ENCODE results near the gene NCAM2. TPM values are rescaled to one million over a fixed set of nuclear protein-coding genes. Genes with fewer than 3 reads are reported as not detected.

NCAM2 gene
- total and polyA plus RNA-seq, 2 of the 4 experiments (the other 2 are of a cell fraction), result 2.7 to 5.0 TPM

DNA sequence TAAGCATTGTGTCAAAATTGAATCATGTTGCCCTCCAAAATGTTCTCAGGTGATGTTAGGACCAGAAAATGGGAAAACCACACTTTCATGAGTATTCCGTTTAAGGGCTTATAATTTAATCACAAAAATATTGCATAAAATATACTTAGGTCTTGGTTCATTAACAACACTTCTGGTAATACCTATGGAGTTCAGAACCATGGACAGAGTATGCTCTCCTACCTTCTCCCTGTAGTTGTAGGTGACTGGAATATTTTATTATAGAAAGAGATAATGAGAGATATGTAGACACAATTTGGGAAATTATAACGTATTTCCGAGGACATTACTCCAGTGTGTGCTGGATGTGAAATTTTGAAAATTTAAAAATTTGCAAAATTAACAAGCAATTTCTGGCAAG is 232.5 kb downstream of the NCAM2 start:
- no peak overlapping the region for H2AFZ ChIP-seq (replicated peaks; ENCODE audit: low read length, poor library complexity)

More for the DNA sequence above, 232.5 kb downstream of the NCAM2 start:
- 100% methylated on average over 1 of the region's 3 CpGs; no CpG with 5 or more reads in 1 of the 2 experiments for WGBS, 2 experiments (ENCODE audit: extremely low coverage in 2 of 2, insufficient read length in 1 of 2)
- Histone ChIP-seq H3K79me1 (ENCODE audit: low read depth in 1 of 2, low read length in 2 of 2) (no peaks in the 10 kb centered on the region), H4K5ac (ENCODE audit: low read depth, low read length) (no peak overlapping the region), H2BK5ac (ENCODE audit: low read depth, low read length, poor library complexity, severe bottlenecking) (no peak overlapping the region), H3K9me3 (ENCODE audit: control insufficient read depth, insufficient read depth, low read length) (no peaks in the 10 kb centered on the region), H3K4me1 (ENCODE audit: control insufficient read depth, insufficient read depth, low read length) (no peaks in the 10 kb centered on the region), H4K91ac (ENCODE audit: insufficient read depth, low read depth, low read length) (no peak overlapping the region), H3K56ac (ENCODE audit: extremely low read depth, insufficient read depth, low read length) (no peak overlapping the region), H2AK9ac (replicated peaks; ENCODE audit: low read depth, low read length, poor library complexity) (no peak overlapping the region), H3K9ac (ENCODE audit: low read depth, low read length) (no peak overlapping the region), H2AK5ac (ENCODE audit: low read depth, low read length) (no peak overlapping the region), H3K27ac (ENCODE audit: insufficient read depth, low read length) (no peak overlapping the region), H3K4me3 (ENCODE audit: insufficient read depth, low read depth, low read length) (no peak overlapping the region), H2BK20ac (ENCODE audit: low read depth, low read length) (no peak overlapping the region), H2BK120ac (ENCODE audit: low read depth, low read length) (no peak overlapping the region), H3K23ac (ENCODE audit: low read depth, low read length) (no peak overlapping the region), H4K8ac (ENCODE audit: low read depth in 2 of 2, low read length in 2 of 2) (no peak overlapping the region), H3K4me2 (ENCODE audit: low read depth, low read length) (no peak overlapping the region), H4K20me1 (ENCODE audit: insufficient read depth, low read length) (no peaks in the 10 kb centered on the region), H3K14ac (replicated peaks; ENCODE audit: low read depth, low read length) (no peak overlapping the region), H3K9me1 (ENCODE audit: insufficient read depth, low read length) (no peaks in the 10 kb centered on the region), H3K4ac (ENCODE audit: low read depth, low read length) (no peak overlapping the region), H3K18ac (ENCODE audit: low read depth, low read length) (no peak overlapping the region), H3K36me3 (ENCODE audit: control insufficient read depth, insufficient read depth, low read length) (no peaks in the 10 kb centered on the region), H2BK15ac (ENCODE audit: low read depth, low read length) (no peak overlapping the region), H3K27me3 (ENCODE audit: control insufficient read depth, insufficient read depth, low read length) (no peaks in the 10 kb centered on the region)
- in situ Hi-C loops (cut with MboI; ENCODE audit: low sequenced_read_pairs) (loop anchor here (10.0 to 25.0 kb wide), 3 partner anchors 457 to 1557 kb away; no protein-coding TSS in a partner anchor), dilution Hi-C loops (cut with HindIII; ENCODE audit: low sequenced_read_pairs, unreplicated experiment) (no loop called here), intact Hi-C loops (cut with micrococcal nuclease) (loop anchor here (10.0 kb wide), 1 partner anchor 384 kb away; no protein-coding TSS in a partner anchor)
- ChIA-PET POLR2A (ENCODE audit: unreplicated experiment) (no interaction called here), CTCF (no interaction called here)
- ATAC-seq (ENCODE audit: low read depth), result no peak
- no TSS peak for BruUV-seq (replicated peaks)
- TF ChIP-seq MAFK (IDR thresholded peaks at IDR 0.05; ENCODE audit: low read depth, low read length) (no peak), MXI1 (IDR thresholded peaks at IDR 0.05; ENCODE audit: borderline replicate concordance, low read depth, low read length) (no peak), CEBPB (IDR thresholded peaks at IDR 0.05; ENCODE audit: low read depth, low read length) (no peak), BHLHE40 (IDR thresholded peaks at IDR 0.05; ENCODE audit: low read depth, low read length) (no peak), NFE2L2 (IDR thresholded peaks at IDR 0.05; ENCODE audit: low read depth, low read length) (no peak)
- TF ChIP-seq, protein P1, sequence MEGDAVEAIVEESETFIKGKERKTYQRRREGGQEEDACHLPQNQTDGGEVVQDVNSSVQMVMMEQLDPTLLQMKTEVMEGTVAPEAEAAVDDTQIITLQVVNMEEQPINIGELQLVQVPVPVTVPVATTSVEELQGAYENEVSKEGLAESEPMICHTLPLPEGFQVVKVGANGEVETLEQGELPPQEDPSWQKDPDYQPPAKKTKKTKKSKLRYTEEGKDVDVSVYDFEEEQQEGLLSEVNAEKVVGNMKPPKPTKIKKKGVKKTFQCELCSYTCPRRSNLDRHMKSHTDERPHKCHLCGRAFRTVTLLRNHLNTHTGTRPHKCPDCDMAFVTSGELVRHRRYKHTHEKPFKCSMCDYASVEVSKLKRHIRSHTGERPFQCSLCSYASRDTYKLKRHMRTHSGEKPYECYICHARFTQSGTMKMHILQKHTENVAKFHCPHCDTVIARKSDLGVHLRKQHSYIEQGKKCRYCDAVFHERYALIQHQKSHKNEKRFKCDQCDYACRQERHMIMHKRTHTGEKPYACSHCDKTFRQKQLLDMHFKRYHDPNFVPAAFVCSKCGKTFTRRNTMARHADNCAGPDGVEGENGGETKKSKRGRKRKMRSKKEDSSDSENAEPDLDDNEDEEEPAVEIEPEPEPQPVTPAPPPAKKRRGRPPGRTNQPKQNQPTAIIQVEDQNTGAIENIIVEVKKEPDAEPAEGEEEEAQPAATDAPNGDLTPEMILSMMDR (conservative IDR thresholded peaks at IDR 0.05; ENCODE audit: low read depth, low read length), result no peak
- DNase-seq, result peak; percentile 24
